ENCODE measurements around the gene ZMYM2.

Gene ZMYM2

DNA sequence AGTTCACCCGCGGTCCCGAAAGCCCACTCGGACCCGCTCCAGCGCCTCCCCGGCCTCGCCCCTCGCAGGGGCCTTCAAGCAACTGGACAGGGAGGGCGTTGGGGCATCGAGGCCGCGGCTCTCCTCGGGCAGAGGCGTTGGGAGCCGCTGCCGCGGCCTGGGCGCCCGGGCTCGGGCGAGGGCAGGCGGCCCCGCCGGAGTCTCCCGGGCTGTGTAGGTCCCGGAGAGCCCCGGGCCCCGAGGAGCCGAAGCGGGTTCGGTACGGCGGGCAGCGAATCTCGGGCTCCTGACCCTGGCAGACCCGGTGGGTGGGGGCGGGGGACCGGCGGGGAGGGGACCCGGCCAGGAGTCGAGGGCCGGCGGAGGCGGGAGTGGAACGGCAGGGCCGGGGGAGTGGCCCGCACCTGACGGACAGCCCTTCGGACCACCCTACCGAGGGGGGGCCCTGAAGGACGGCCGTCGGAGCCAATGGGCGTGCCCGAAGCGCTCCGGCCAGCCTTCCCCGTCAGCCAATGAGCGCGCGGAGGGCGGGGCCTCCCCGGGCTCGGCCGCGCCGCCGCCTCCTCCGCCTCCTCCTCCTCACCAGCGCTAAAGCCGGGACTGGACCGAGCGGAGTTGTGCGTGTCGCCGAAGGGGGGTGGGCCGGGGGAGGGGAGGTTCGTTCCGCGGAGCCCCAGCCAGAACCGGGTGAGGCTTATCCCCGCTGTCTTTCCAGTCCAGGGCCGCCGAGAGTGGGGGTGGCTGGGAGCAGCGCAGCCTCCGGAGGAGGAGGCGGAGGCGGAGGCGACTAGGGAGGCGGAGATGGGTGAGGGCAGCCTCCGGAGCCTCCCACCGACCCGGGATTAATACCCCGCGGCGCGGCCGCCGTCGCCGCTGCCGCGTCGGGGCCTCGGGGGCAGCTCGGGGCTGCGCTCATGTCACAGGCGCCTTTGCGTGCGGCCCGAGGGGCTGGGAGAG is at the start of gene ZMYM2:
Gene ZMYM2 (plus strand): TSS at position 573 of the 957 bp plus-strand sequence. CDS start 34,346 bp downstream, outside the sequence.
- no peaks in the 10 kb centered on the region for H3K27me3 Mint-ChIP-seq
- peak within 1 kb of the TSS; percentile 95 for H3K27ac Mint-ChIP-seq (ENCODE audit: low read depth)
- peak; percentile 68 for ATAC-seq (replicated peaks; ENCODE audit: extremely low read depth, poor library complexity, severe bottlenecking)
- H3K4me1 Mint-ChIP-seq = peaks cover 29% of the 10 kb centered on the region
- DNase-seq (ENCODE audit: low spot score in 2 of 2) = peak; percentile 95 to 97
- H3K36me3 Mint-ChIP-seq (ENCODE audit: insufficient read depth) = peaks cover 37% of the 10 kb centered on the region
- H3K4me3 Mint-ChIP-seq = peak within 1 kb of the TSS; percentile 97
- H3K9me3 Mint-ChIP-seq = no peaks in the 10 kb centered on the region

DNA sequence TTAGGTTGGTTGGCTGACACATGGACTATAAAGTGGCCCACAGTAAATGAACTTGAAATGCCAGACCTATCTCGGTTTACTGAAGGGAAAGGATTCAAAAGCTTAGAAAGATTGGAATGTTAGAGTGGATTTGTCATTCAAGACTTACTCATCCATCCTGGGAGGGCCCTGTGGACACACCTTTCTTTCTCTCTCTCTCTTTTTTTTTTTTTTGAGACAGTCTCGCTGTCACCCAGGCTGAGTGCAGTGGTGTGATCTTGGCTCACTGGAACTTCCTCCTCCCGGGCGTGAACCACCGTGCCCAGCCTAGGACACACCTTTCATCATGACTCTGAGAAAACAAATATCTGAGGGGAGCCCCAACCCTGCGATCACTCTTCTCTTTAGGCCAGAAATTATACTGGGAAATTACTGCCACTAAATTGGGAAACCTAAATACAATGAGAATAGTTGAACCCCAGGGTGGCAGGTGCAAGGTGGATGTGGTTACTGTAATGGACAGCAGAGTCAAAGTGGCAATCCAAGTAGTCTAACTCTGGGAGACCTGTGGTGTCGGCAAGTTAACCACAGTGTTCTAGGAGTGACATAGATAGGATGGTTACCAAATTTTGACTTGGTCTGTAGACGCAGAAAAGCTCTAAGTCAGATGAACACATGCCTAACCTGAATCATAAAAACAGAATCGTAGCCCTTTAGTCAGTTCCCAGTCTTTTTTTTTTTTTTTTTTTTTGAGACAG is 48.0 kb upstream of the ZMYM2 start:
- H3K27me3 Mint-ChIP-seq = no peaks in the 10 kb centered on the region
- no peak for ATAC-seq (replicated peaks; ENCODE audit: extremely low read depth, poor library complexity, severe bottlenecking)
- DNase-seq (ENCODE audit: low spot score in 2 of 2) = no peak
- H3K36me3 Mint-ChIP-seq (ENCODE audit: insufficient read depth) = no peaks in the 10 kb centered on the region
- no peak overlapping the region for H3K27ac Mint-ChIP-seq (ENCODE audit: low read depth)
- H3K4me3 Mint-ChIP-seq = no peak overlapping the region
- H3K9me3 Mint-ChIP-seq = no peaks in the 10 kb centered on the region
- H3K4me1 Mint-ChIP-seq = no peaks in the 10 kb centered on the region

DNA sequence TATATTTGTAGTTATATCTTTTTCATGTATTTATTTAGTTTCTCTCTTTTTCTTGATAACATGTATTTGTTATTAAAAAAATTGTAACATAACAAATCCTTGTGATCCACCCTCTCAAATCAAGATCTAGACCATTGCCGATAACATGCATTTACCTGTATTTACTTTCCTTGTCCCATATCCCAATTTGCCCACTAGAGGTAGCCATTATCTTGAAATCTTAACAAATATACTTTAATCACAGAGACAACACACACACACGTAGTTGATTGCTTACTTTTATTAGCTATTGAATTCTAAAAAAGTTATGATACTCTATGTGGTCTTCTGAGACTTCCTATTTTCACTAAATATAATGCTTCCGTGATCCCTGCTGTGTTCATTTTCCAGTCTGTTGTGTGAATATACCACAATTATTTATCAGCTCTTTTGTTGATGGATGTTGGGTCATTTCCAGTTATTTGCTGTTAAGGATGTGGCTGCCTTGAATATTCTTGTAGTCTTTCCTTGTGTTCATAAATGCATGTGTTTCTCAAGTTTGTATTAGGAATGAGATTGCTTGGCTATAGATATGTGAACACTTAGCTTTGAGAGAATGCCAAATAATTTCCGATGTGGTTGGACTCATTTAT is 31.3 kb upstream of the ZMYM2 start:
- H3K4me1 Mint-ChIP-seq = no peaks in the 10 kb centered on the region
- H3K27me3 Mint-ChIP-seq = peaks cover 9% of the 10 kb centered on the region
- DNase-seq (ENCODE audit: low spot score in 2 of 2) (no peak), ATAC-seq (replicated peaks; ENCODE audit: extremely low read depth, poor library complexity, severe bottlenecking) (peak; percentile 32)
- H3K9me3 Mint-ChIP-seq = no peaks in the 10 kb centered on the region
- H3K27ac Mint-ChIP-seq (ENCODE audit: low read depth) = no peak overlapping the region
- H3K36me3 Mint-ChIP-seq (ENCODE audit: insufficient read depth) = peaks cover 2% of the 10 kb centered on the region
- no peak overlapping the region for H3K4me3 Mint-ChIP-seq

DNA sequence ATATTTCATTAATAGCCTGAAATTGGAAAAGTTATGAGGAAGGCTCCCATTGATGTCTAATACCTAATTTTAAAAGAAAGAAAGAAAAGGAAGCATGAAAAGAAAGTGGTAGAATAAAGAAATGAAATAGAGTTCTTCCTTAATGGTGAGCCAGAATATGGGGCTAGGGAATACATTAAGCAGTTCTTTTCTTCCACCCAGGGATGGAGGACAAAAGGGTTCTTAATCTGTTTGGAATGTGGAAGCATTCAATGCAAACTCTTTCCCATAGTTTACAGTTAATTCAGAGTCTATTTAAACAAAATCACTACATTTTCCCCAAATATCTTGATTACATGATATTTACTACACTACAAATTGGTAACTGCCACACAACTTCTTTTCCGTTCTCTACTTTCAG is 18.4 kb upstream of the ZMYM2 start:
- H3K4me1 Mint-ChIP-seq = no peaks in the 10 kb centered on the region
- H3K27ac Mint-ChIP-seq (ENCODE audit: low read depth) = no peak overlapping the region
- no peak for ATAC-seq (replicated peaks; ENCODE audit: extremely low read depth, poor library complexity, severe bottlenecking)
- DNase-seq (ENCODE audit: low spot score in 2 of 2) = no peak
- no peaks in the 10 kb centered on the region for H3K36me3 Mint-ChIP-seq (ENCODE audit: insufficient read depth)
- no peaks in the 10 kb centered on the region for H3K9me3 Mint-ChIP-seq
- no peak overlapping the region for H3K4me3 Mint-ChIP-seq
- peaks cover 40% of the 10 kb centered on the region for H3K27me3 Mint-ChIP-seq

DNA sequence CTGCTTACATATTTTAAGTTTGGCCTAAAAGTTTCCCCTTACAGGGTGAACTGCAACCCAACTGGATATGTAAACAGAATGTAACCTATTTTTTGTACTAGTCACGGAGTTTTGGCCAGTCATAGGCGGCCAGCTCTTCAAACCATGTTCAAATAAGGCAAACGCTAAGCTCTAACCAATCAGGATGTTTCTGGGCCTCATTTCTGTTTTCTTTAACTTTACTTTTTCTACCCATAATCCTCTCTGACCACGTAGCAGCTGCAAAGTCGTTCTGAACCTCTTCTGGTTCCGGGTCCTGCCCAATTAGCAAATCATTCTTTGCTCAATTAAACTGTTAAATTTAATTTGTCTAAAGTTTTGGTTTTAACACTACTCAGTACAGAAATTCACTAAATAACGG is 8.2 kb upstream of the ZMYM2 start:
- ATAC-seq (replicated peaks; ENCODE audit: extremely low read depth, poor library complexity, severe bottlenecking) = no peak
- Mint-ChIP-seq H3K27me3 (peaks cover 13% of the 10 kb centered on the region), H3K4me3 (no peak overlapping the region), H3K27ac (ENCODE audit: low read depth) (no peak overlapping the region), H3K9me3 (no peaks in the 10 kb centered on the region), H3K36me3 (ENCODE audit: insufficient read depth) (no peaks in the 10 kb centered on the region), H3K4me1 (no peaks in the 10 kb centered on the region)
- no peak for DNase-seq (ENCODE audit: low spot score in 2 of 2)

DNA sequence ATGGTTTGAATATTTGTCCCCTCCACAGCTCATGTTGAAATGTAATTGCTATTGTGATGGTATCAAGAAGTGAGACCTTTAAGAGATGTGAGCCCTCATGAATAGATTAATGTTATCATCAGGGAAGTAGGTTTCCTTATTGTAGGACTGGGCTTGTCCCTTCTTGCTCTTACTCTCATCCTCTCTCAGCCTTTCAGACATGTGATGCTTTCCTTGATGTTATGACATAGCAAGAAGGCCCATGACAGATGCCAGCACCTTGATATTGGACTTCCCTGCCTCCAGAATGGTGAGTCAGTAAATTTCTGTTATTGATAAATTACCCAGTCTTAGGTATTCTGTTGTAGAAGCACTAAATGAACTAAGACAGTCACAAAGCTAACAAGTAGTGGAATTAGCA is 5.7 kb upstream of the ZMYM2 start:
- H3K27ac Mint-ChIP-seq (ENCODE audit: low read depth) = no peak overlapping the region
- no peaks in the 10 kb centered on the region for H3K27me3 Mint-ChIP-seq
- H3K36me3 Mint-ChIP-seq (ENCODE audit: insufficient read depth) = peaks cover 6% of the 10 kb centered on the region
- H3K9me3 Mint-ChIP-seq = no peaks in the 10 kb centered on the region
- DNase-seq (ENCODE audit: low spot score in 2 of 2) (no peak), ATAC-seq (replicated peaks; ENCODE audit: extremely low read depth, poor library complexity, severe bottlenecking) (no peak)
- no peak overlapping the region for H3K4me3 Mint-ChIP-seq
- H3K4me1 Mint-ChIP-seq = no peaks in the 10 kb centered on the region

DNA sequence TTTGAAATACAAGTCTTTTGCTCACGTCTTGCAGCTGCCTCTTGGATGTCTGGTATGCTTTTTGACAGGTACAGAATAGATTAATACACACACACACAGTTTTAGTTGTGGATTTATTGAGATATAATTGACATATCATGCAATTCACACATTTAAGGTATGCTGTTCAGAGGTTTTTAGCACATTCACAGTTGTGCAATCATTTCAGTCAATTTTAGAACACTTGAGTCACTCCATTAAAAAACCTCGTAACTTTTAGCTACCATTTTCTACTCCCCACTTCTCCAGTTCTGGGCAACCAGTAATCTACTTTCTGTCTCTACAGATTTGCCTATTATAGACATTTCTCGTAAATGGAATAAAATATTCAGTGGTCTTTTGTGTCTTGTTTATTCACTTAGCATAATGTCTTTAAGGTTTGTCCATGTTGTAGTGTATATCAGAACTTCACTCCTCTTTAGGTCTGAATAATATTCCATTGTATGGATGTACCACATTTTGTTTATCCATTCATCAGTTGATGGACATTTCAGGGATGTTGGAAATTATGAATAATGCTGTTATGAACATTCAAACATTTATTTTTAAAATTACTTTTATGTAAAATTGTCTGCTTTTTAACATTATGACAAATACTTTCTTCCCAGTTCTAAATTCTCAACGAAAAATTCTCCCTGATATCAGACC is 2.5 kb upstream of the ZMYM2 start:
- peaks cover 22% of the 10 kb centered on the region for H3K36me3 Mint-ChIP-seq (ENCODE audit: insufficient read depth)
- no peaks in the 10 kb centered on the region for H3K9me3 Mint-ChIP-seq
- no peak overlapping the region for H3K27ac Mint-ChIP-seq (ENCODE audit: low read depth)

DNA sequence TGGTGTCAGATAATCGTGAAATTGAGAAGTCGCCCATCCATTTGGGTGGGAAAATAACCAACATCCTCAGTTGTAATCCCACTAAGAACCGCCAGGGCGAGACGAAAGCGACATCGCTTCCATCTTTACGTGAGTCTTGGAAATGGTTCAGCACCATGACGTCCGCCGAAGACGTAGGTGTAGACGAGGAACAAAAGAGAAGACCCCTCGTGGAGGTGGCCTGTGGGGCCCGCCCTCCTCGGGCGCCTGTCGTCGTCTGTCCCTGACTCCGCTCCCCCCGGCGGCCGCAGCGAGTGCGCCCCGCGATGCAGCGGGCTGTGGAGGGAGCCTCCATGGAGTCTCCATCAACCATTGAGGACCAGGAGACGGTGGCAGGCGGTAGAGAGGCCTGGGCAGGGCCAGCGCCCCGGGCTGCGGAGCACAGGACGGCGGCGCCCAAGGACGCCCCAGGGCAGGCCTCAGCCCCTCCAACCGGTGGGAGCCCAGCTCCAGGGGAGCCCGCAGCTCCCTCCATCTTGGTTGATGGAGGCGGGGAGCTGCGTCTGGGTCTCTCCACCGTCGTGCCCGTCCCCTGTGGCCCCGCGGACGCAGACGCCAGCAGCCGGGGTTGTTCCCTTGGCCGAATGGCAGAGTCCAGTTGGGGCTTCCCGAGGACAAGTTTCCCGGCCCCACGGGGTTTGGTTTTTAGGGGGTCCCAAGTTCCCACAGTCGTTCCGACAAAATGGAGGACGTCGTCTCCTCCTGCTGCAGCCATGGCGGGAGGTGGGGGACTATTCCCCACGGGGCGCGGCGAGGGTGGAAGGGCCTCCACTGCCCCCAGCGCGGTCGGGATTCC is 990 bp upstream of the ZMYM2 start:
- ATAC-seq (replicated peaks; ENCODE audit: extremely low read depth, poor library complexity, severe bottlenecking) = peak; percentile 38
- H3K4me1 Mint-ChIP-seq = peaks cover 29% of the 10 kb centered on the region
- H3K27me3 Mint-ChIP-seq = no peaks in the 10 kb centered on the region
- H3K27ac Mint-ChIP-seq (ENCODE audit: low read depth) = peak overlapping the region; percentile 80
- DNase-seq (ENCODE audit: low spot score in 2 of 2) = peak; percentile 69 to 78
- no peaks in the 10 kb centered on the region for H3K9me3 Mint-ChIP-seq
- peaks cover 34% of the 10 kb centered on the region for H3K36me3 Mint-ChIP-seq (ENCODE audit: insufficient read depth)
- H3K4me3 Mint-ChIP-seq = peak overlapping the region; percentile 97

More for the DNA sequence above, 2.5 kb upstream of the ZMYM2 start:
- DNase-seq (ENCODE audit: low spot score in 2 of 2) (no peak), ATAC-seq (replicated peaks; ENCODE audit: extremely low read depth, poor library complexity, severe bottlenecking) (no peak)
- H3K4me3 Mint-ChIP-seq = no peak overlapping the region
- no peaks in the 10 kb centered on the region for H3K27me3 Mint-ChIP-seq
- peaks cover 17% of the 10 kb centered on the region for H3K4me1 Mint-ChIP-seq

DNA sequence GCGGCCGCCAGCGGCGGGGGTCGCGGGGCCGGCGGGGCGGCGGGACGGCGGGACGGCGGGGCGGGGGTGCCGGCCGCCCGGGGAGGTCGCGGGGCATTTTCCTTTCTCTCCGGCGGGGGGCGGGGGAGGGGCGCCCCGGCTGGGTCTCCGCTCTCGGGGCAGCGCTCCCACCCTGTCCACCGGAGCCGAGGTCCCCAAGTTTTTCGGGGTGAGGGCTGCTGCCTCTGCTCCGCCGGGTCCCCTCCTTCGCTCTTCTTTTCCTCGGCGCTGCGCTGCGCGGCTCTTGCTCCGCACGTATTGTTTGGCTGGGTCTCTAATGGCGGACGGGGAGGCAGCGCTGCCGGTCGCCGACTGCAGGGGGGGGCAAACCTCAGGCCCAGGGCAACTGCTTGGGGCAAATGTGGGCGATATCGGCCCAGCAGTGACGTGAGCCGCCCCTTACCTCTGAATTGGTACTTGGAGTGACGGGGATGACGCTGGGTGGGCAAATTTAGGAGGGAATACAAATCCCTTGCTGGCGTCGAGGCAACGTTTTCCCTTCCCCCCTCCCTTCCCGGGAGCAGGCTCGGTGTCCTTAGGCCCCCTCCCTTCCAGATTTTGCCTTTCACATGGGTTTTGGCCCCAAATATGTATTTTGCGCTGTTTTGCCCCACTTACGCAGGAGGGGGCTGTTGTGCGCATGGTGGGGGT is 759 bp downstream of the ZMYM2 start:
- no peaks in the 10 kb centered on the region for H3K9me3 Mint-ChIP-seq
- peaks cover 39% of the 10 kb centered on the region for H3K36me3 Mint-ChIP-seq (ENCODE audit: insufficient read depth)

DNA sequence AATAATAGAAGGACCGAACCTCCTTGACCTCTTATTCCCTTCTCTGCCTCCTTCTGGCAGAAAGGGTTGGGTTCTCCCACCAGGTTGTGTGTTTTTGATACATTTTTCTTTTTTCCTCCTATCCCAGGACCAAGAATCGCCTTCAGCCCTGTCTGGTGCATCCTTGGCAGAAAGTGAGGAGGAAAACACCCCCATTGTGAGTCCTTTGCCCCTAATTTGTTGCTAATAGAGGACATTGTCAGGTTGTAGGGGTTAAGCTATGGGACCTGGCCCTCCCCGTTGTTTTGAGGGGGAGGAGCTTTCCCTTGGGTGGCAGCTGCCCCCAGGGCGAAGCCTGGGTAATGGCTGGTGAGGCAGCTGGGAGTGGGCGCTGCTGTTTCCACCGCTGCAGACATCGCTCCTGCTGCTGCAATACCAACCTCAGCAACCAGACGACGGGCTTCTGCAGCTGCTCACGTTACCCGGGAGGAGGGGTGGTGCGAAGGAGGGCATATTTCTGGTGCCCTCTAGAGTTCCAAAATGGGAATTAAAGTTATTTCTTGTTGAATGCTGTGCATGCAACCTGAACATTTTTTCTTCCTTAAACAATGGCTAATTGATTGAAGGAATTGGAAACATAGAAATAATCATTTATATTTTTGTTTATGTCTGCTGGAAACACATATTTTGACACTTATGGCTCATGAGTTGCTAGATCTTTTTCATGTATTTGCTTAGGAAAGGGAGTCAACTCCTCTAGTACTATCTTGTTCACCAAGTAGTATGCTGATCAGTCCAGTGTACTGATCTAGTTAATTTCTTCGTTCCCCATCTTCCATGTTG is 1.5 kb downstream of the ZMYM2 start:
- H3K36me3 Mint-ChIP-seq (ENCODE audit: insufficient read depth) = peaks cover 39% of the 10 kb centered on the region
- peak overlapping the region; percentile 97 for H3K4me3 Mint-ChIP-seq
- H3K27ac Mint-ChIP-seq (ENCODE audit: low read depth) = peak overlapping the region; percentile 95
- H3K27me3 Mint-ChIP-seq = no peaks in the 10 kb centered on the region
- DNase-seq (ENCODE audit: low spot score in 2 of 2) (peak; percentile 63 to 78), ATAC-seq (replicated peaks; ENCODE audit: extremely low read depth, poor library complexity, severe bottlenecking) (peak; percentile 48)
- H3K4me1 Mint-ChIP-seq = peaks cover 29% of the 10 kb centered on the region
- H3K9me3 Mint-ChIP-seq = no peaks in the 10 kb centered on the region

More for the DNA sequence above, 759 bp downstream of the ZMYM2 start:
- DNase-seq (ENCODE audit: low spot score in 2 of 2) (peak; percentile 47 to 50), ATAC-seq (replicated peaks; ENCODE audit: extremely low read depth, poor library complexity, severe bottlenecking) (peak; percentile 17)
- H3K27ac Mint-ChIP-seq (ENCODE audit: low read depth) = peak overlapping the region; percentile 95
- no peaks in the 10 kb centered on the region for H3K27me3 Mint-ChIP-seq
- peak overlapping the region; percentile 97 for H3K4me3 Mint-ChIP-seq
- peaks cover 29% of the 10 kb centered on the region for H3K4me1 Mint-ChIP-seq

Measured in central memory CD8-positive, alpha-beta T cell (primary cell).